ENCODE results near the gene NRF1. TPM values are rescaled to one million over a fixed set of nuclear protein-coding genes. Genes with fewer than 3 reads are reported as not detected.
A peak's percentile ranks its signal among the peaks of the same experiment; 100 is the strongest.

The NRF1 gene
- total RNA-seq, 1 experiment from 2014 or later = 23.2 TPM

DNA sequence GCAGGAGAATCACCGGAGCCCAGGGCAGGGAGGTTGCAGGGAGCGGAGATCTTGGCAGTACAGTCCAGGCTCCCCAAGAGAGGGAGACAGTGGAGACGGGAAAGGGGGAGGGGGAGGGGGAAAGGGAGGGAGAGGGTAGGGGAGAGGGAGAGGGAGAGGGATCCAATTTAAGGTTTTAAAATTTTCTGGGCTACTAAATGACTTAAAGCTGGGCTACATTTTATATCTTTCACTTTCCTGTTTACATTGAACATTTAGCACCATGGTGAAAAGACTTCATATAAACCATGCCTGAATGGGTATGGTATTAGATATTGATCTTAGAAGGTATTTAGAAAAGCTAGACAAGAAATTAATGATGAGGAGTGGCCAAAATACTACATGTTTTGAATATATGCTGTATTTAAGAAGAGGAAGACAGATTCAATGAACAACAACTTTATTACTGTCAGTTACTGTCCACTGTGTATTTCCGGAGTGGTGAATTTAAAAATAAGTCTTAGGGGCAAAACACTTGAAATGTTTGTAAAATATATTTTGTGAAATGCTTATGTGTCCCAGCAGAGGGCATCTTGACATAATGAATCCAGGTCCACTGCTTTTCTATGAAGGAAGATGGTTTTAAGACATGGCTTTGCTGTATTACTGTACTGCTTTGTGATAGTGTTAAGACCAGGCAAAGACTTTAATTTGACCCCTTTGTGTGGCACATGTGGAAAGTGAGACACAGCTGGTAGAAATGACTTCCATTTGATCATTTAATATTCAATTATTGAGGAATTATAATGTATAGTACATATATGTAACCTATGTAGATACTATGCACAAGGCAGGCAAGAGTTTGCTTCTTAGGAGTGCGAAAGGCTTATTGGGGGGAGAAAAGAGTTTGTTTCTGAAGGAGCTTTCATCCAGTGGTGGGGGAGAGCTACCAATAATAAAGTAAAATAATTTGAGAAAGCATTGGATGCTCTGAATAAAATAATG is 52.8 kb downstream of the NRF1 start:
- H3K9me2 ChIP-seq (ENCODE audit: insufficient read depth) = no peaks in the 10 kb centered on the region
- H2AFZ ChIP-seq = no peak overlapping the region
- H3K27ac ChIP-seq = peak overlapping the region; percentile 53
- peaks cover 17% of the 10 kb centered on the region for H3K4me1 ChIP-seq (replicated peaks; ENCODE audit: insufficient read depth)
- no TSS peak for BruUV-seq (replicated peaks)
- no peaks in the 10 kb centered on the region for H4K20me1 ChIP-seq (ENCODE audit: insufficient read depth)
- ChIA-PET CTCF (interaction anchor here (0.5 to 1.1 kb wide), 3 partner anchors 89 to 161 kb away, joined by 3 to 8 read pairs (median 4); no protein-coding TSS in a partner anchor), POLR2A (ENCODE audit: unreplicated experiment) (no interaction called here)
- TF ChIP-seq, protein P1, sequence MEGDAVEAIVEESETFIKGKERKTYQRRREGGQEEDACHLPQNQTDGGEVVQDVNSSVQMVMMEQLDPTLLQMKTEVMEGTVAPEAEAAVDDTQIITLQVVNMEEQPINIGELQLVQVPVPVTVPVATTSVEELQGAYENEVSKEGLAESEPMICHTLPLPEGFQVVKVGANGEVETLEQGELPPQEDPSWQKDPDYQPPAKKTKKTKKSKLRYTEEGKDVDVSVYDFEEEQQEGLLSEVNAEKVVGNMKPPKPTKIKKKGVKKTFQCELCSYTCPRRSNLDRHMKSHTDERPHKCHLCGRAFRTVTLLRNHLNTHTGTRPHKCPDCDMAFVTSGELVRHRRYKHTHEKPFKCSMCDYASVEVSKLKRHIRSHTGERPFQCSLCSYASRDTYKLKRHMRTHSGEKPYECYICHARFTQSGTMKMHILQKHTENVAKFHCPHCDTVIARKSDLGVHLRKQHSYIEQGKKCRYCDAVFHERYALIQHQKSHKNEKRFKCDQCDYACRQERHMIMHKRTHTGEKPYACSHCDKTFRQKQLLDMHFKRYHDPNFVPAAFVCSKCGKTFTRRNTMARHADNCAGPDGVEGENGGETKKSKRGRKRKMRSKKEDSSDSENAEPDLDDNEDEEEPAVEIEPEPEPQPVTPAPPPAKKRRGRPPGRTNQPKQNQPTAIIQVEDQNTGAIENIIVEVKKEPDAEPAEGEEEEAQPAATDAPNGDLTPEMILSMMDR (conservative IDR thresholded peaks at IDR 0.05) = peak; percentile 77
- no peak for TF ChIP-seq EZH2 (IDR thresholded peaks at IDR 0.05; ENCODE audit: low read depth)
- intact Hi-C loops (cut with micrococcal nuclease; ENCODE audit: unreplicated experiment) = loop anchor here (1.0 to 10.0 kb wide), 3 partner anchors 161 to 363 kb away; partner anchors contain the start of gene UBE2H
- no peak overlapping the region for H3K4me3 ChIP-seq
- peaks cover 12% of the 10 kb centered on the region; the same call in 1 of the 2 replicates for H3K9me3 ChIP-seq (ENCODE audit: insufficient read depth, low read depth)
- peaks cover 19% of the 10 kb centered on the region for H3F3A ChIP-seq (ENCODE audit: insufficient read depth, low read depth)
- peak; percentile 14 to 53 for DNase-seq
- H3K27me3 ChIP-seq (ENCODE audit: insufficient read depth, low read depth) = no peaks in the 10 kb centered on the region
- peaks cover 6% of the 10 kb centered on the region; the same call in 1 of the 2 replicates for H3K79me2 ChIP-seq (ENCODE audit: low read depth)
- H3K4me2 ChIP-seq = peak overlapping the region; percentile 46
- H3K36me3 ChIP-seq (ENCODE audit: low read depth) = peaks cover 11% of the 10 kb centered on the region

DNA sequence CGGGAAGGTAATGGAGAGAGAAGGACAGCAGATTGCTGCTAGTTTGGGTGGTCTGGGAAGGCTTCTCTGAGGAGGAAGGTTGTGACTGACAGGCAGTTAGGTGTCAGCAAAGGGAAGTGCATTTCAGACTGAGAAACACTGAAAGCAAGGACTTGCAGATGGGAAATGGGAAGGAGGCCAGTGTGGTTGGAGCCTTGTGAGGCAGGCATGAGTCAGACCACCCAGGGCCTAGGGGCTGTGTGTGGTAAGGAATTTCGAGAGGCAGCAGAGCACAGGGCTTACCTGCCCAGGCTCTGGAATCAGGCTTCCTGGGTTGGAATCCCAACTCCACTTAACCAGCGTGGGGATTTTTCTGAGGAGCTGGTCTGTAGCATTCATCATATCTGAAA is 53.5 kb downstream of the NRF1 start:
- ChIA-PET POLR2A (ENCODE audit: unreplicated experiment) (interaction anchor here (0.6 kb wide), 1 partner anchor 628 kb away, joined by 3 read pairs; no protein-coding TSS in a partner anchor), CTCF (interaction anchor here (0.6 to 1.1 kb wide), 5 partner anchors 88 to 1818 kb away, joined by 3 to 6 read pairs (median 4); no protein-coding TSS in a partner anchor)

DNA sequence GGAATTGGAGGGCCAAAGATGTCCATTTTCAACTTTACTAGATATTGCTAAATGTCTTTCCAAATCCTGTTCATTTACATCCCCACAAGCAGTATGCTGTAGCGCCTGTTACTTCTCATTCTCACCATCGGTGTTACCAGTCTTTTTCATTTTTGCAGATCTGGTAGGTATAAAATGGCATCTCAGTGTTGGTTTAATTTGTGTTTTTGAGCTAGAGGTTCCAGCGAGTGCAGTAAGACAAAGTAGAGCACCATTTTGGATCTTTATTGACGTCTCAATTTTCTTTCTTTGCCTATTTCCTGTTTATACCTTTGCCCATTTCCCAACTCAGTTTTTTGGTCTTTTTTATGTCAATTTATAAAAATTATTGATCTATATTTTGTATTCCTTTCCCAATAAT is 55.6 kb downstream of the NRF1 start:
- H3K4me1 ChIP-seq (replicated peaks; ENCODE audit: insufficient read depth) = peaks cover 17% of the 10 kb centered on the region

More for the DNA sequence above, 53.5 kb downstream of the NRF1 start:
- H3K9me3 ChIP-seq (ENCODE audit: insufficient read depth, low read depth) = peaks cover 12% of the 10 kb centered on the region; the same call in 1 of the 2 replicates
- peak; percentile 79 to 83 for DNase-seq
- H3K27me3 ChIP-seq (ENCODE audit: insufficient read depth, low read depth) = no peaks in the 10 kb centered on the region
- peaks cover 17% of the 10 kb centered on the region for H3K4me1 ChIP-seq (replicated peaks; ENCODE audit: insufficient read depth)
- H2AFZ ChIP-seq = no peak overlapping the region
- H3K36me3 ChIP-seq (ENCODE audit: low read depth) = peaks cover 6% of the 10 kb centered on the region
- no TSS peak for BruUV-seq (replicated peaks)
- intact Hi-C loops (cut with micrococcal nuclease; ENCODE audit: unreplicated experiment) = loop anchor here (5.0 to 10.0 kb wide), 2 partner anchors 290 to 362 kb away; partner anchors contain the start of gene UBE2H
- peak overlapping the region; percentile 46 for H3K4me2 ChIP-seq
- H4K20me1 ChIP-seq (ENCODE audit: insufficient read depth) = no peaks in the 10 kb centered on the region
- H3K27ac ChIP-seq = peak overlapping the region; percentile 53
- no peaks in the 10 kb centered on the region for H3K9me2 ChIP-seq (ENCODE audit: insufficient read depth)
- peaks cover 19% of the 10 kb centered on the region for H3F3A ChIP-seq (ENCODE audit: insufficient read depth, low read depth)
- TF ChIP-seq EZH2 (IDR thresholded peaks at IDR 0.05; ENCODE audit: low read depth) = no peak
- TF ChIP-seq, protein P1 (conservative IDR thresholded peaks at IDR 0.05) = no peak
- H3K4me3 ChIP-seq = no peak overlapping the region
- H3K79me2 ChIP-seq (ENCODE audit: low read depth) = peaks cover 6% of the 10 kb centered on the region; the same call in 1 of the 2 replicates

More for the DNA sequence above, 55.6 kb downstream of the NRF1 start:
- H3K27ac ChIP-seq = no peak overlapping the region
- no peaks in the 10 kb centered on the region; the same call in 1 of the 2 replicates for H3K9me3 ChIP-seq (ENCODE audit: insufficient read depth, low read depth)
- no peak overlapping the region for H3K4me3 ChIP-seq
- intact Hi-C loops (cut with micrococcal nuclease; ENCODE audit: unreplicated experiment) = loop anchor here (5.0 to 10.0 kb wide), 2 partner anchors 288 to 360 kb away; partner anchors contain the start of gene UBE2H
- no peak for TF ChIP-seq EZH2 (IDR thresholded peaks at IDR 0.05; ENCODE audit: low read depth)
- TF ChIP-seq, protein P1 (conservative IDR thresholded peaks at IDR 0.05) = no peak
- H2AFZ ChIP-seq = no peak overlapping the region
- ChIA-PET POLR2A (ENCODE audit: unreplicated experiment) (no interaction called here), CTCF (no interaction called here)
- peaks cover 19% of the 10 kb centered on the region for H3F3A ChIP-seq (ENCODE audit: insufficient read depth, low read depth)
- peaks cover 4% of the 10 kb centered on the region; the same call in 1 of the 2 replicates for H3K36me3 ChIP-seq (ENCODE audit: low read depth)
- DNase-seq = no peak
- no peaks in the 10 kb centered on the region for H3K27me3 ChIP-seq (ENCODE audit: insufficient read depth, low read depth)
- no peaks in the 10 kb centered on the region for H4K20me1 ChIP-seq (ENCODE audit: insufficient read depth)
- BruUV-seq (replicated peaks) = no TSS peak
- H3K4me2 ChIP-seq = no peak overlapping the region
- H3K79me2 ChIP-seq (ENCODE audit: low read depth) = peaks cover 6% of the 10 kb centered on the region; the same call in 1 of the 2 replicates
- no peaks in the 10 kb centered on the region for H3K9me2 ChIP-seq (ENCODE audit: insufficient read depth)

All from PC-9 (cell line).